Thoracic aorta endothelial cell (primary cell): ENCODE measurements around the gene USP17L13. TPM values are rescaled to one million over a fixed set of nuclear protein-coding genes. Genes with fewer than 3 reads are reported as not detected.

Source experiments
- total RNA-seq: library from RNA; depleted of rRNA; stranded (reverse); fragments of >200 nt; gene quantifications from 2 replicates; pipeline ENCODE4 v1.2.3, GENCODE V29; 2012

The USP17L13 gene, protein sequence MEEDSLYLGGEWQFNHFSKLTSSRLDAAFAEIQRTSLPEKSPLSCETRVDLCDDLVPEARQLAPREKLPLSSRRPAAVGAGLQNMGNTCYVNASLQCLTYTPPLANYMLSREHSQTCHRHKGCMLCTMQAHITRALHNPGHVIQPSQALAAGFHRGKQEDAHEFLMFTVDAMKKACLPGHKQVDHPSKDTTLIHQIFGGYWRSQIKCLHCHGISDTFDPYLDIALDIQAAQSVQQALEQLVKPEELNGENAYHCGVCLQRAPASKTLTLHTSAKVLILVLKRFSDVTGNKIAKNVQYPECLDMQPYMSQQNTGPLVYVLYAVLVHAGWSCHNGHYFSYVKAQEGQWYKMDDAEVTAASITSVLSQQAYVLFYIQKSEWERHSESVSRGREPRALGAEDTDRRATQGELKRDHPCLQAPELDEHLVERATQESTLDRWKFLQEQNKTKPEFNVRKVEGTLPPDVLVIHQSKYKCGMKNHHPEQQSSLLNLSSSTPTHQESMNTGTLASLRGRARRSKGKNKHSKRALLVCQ
- total RNA-seq, result not detected in 2 replicates

DNA sequence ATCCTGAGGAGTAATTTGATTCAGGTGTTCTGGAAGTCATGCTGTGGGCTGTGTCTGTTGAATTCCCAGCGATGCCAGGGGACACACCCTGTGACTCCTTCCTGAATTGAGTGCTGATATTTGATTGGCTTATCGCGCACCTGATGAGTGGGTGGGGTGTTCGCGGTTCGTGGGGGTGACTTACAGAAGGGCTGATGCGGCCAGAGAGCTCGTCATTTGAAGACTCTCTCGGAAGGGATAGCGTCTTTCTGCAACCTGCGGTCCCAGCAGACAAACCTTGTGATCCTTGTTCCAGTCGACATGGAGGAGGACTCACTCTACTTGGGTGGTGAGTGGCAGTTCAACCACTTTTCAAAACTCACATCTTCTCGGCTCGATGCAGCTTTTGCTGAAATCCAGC lies at the start of gene USP17L13:
TSS of gene USP17L13 (plus strand) at position 301 of the 400 bp plus-strand sequence. CDS start at position 301, 0 bp downstream.

DNA sequence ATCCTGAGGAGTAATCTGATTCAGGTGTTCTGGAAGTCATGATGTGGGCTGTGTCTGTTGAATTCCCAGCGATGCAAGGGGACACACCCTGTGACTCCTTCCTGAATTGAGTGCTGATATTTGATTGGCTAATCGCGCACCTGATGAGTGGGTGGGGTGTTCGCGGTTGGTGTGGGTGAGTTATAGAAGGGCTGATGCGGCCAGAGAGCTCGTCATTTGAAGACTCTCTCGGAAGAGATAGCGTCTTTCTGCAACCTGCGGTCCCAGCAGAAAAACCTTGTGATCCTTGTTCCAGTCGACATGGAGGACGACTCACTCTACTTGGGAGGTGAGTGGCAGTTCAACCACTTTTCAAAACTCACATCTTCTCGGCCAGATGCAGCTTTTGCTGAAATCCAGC lies 14.3 kb upstream of the USP17L13 start, which contains the start of gene USP17L10:
TSS of gene USP17L10 (plus strand) at position 301 of the 400 bp plus-strand sequence. CDS start at position 301, 0 bp downstream.

DNA sequence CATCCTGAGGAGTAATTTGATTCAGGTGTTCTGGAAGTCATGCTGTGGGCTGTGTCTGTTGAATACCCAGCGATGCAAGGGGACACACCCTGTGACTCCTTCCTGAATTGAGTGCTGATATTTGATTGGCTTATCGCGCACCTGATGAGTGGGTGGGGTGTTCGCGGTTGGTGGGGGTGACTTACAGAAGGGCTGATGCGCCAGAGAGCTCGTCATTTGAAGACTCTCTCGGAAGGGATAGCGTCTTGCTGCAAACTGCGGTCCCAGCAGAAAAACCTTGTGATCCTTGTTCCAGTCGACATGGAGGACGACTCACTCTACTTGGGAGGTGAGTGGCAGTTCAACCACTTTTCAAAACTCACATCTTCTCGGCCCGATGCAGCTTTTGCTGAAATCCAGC lies 9.6 kb upstream of the USP17L13 start, which contains the start of gene USP17L11:
TSS of gene USP17L11 (plus strand) at position 301 of the 400 bp plus-strand sequence. CDS start at position 301, 0 bp downstream.

DNA sequence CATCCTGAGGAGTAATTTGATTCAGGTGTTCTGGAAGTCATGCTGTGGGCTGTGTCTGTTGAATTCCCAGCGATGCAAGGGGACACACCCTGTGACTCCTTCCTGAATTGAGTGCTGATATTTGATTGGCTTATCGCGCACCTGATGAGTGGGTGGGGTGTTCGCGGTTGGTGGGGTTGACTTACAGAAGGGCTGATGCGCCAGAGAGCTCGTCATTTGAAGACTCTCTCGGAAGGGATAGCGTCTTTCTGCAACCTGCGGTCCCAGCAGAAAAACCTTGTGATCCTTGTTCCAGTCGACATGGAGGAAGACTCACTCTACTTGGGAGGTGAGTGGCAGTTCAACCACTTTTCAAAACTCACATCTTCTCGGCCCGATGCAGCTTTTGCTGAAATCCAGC lies 4.8 kb upstream of the USP17L13 start, which contains the start of gene USP17L12:
TSS of gene USP17L12 (plus strand) at position 301 of the 400 bp plus-strand sequence. CDS start at position 301, 0 bp downstream.

DNA sequence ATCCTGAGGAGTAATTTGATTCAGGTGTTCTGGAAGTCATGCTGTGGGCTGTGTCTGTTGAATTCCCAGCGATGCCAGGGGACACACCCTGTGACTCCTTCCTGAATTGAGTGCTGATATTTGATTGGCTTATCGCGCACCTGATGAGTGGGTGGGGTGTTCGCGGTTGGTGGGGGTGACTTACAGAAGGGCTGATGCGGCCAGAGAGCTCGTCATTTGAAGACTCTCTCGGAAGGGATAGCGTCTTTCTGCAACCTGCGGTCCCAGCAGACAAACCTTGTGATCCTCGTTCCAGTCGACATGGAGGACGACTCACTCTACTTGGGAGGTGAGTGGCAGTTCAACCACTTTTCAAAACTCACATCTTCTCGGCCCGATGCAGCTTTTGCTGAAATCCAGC lies 9.4 kb downstream of the USP17L13 start, which contains the start of gene USP17L15:
TSS of gene USP17L15 (plus strand) at position 301 of the 400 bp plus-strand sequence. CDS start at position 301, 0 bp downstream.

DNA sequence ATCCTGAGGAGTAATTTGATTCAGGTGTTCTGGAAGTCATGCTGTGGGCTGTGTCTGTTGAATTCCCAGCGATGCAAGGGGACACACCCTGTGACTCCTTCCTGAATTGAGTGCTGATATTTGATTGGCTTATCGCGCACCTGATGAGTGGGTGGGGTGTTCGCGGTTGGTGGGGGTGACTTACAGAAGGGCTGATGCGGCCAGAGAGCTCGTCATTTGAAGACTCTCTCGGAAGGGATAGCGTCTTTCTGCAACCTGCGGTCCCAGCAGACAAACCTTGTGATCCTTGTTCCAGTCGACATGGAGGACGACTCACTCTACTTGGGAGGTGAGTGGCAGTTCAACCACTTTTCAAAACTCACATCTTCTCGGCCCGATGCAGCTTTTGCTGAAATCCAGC lies 18.9 kb downstream of the USP17L13 start, which contains the start of gene USP17L17:
TSS of gene USP17L17 (plus strand) at position 301 of the 400 bp plus-strand sequence. CDS start at position 301, 0 bp downstream.

DNA sequence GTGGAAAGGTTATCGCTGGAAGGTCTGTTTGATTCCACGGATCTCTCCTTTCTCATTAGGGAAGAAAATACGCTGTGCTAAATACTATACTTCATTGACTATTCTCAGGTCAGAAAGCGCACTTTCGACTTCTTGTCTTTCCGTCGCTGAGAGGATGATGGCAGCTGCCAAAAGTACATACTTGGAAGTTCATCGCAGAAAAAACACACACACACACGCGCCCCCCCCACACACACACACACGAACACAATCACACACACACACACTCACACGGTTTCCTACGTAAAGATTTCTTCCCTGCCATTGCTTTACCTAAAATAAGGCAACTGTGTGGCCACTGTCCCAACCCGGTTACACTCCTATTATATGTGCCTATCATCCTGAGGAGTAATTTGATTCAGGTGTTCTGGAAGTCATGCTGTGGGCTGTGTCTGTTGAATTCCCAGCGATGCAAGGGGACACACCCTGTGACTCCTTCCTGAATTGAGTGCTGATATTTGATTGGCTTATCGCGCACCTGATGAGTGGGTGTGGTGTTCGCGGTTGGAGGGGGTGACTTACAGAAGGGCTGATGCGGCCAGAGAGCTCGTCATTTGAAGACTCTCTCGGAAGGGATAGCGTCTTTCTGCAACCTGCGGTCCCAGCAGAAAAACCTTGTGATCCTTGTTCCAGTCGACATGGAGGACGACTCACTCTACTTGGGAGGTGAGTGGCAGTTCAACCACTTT lies 23.4 kb downstream of the USP17L13 start, which contains the start of gene USP17L18:
TSS of gene USP17L18 (plus strand) at position 678 of the 728 bp plus-strand sequence. CDS start at position 678, 0 bp downstream.

DNA sequence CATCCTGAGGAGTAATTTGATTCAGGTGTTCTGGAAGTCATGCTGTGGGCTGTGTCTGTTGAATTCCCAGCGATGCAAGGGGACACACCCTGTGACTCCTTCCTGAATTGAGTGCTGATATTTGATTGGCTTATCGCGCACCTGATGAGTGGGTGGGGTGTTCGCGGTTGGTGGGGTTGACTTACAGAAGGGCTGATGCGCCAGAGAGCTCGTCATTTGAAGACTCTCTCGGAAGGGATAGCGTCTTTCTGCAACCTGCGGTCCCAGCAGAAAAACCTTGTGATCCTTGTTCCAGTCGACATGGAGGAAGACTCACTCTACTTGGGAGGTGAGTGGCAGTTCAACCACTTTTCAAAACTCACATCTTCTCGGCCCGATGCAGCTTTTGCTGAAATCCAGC lies 28.4 kb downstream of the USP17L13 start, which contains the start of gene USP17L19:
TSS of gene USP17L19 (plus strand) at position 301 of the 400 bp plus-strand sequence. CDS start at position 301, 0 bp downstream.

DNA sequence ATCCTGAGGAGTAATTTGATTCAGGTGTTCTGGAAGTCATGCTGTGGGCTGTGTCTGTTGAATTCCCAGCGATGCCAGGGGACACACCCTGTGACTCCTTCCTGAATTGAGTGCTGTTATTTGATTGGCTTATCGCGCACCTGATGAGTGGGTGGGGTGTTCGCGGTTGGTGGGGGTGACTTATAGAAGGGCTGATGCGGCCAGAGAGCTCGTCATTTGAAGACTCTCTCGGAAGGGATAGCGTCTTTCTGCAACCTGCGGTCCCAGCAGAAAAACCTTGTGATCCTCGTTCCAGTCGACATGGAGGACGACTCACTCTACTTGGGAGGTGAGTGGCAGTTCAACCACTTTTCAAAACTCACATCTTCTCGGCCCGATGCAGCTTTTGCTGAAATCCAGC lies 33.1 kb downstream of the USP17L13 start, which contains the start of gene USP17L20:
TSS of gene USP17L20 (plus strand) at position 301 of the 400 bp plus-strand sequence. CDS start at position 301, 0 bp downstream.

DNA sequence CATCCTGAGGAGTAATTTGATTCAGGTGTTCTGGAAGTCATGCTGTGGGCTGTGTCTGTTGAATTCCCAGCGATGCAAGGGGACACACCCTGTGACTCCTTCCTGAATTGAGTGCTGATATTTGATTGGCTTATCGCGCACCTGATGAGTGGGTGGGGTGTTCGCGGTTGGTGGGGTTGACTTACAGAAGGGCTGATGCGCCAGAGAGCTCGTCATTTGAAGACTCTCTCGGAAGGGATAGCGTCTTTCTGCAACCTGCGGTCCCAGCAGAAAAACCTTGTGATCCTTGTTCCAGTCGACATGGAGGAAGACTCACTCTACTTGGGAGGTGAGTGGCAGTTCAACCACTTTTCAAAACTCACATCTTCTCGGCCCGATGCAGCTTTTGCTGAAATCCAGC lies 37.9 kb downstream of the USP17L13 start, which contains the start of gene USP17L21:
TSS of gene USP17L21 (plus strand) at position 301 of the 400 bp plus-strand sequence. CDS start at position 301, 0 bp downstream.

DNA sequence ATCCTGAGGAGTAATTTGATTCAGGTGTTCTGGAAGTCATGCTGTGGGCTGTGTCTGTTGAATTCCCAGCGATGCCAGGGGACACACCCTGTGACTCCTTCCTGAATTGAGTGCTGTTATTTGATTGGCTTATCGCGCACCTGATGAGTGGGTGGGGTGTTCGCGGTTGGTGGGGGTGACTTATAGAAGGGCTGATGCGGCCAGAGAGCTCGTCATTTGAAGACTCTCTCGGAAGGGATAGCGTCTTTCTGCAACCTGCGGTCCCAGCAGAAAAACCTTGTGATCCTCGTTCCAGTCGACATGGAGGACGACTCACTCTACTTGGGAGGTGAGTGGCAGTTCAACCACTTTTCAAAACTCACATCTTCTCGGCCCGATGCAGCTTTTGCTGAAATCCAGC lies 42.6 kb downstream of the USP17L13 start, which contains the start of gene USP17L22:
TSS of gene USP17L22 (plus strand) at position 301 of the 400 bp plus-strand sequence. CDS start at position 301, 0 bp downstream.

Other genes with a start within 250 kb of the USP17L13 start
- not detected in 2 replicates for gene FAM90A26, start 54.5 kb upstream of the USP17L13 start, total RNA-seq
- gene USP17L10, start 14.2 kb upstream of the USP17L13 start, total RNA-seq, result not detected in 2 replicates
- gene USP17L11, start 9.5 kb upstream of the USP17L13 start, total RNA-seq, result not detected in 2 replicates
- not detected in 2 replicates for gene USP17L12, start 4.7 kb upstream of the USP17L13 start, total RNA-seq
- not detected in 2 replicates for gene USP17L15, start 9.5 kb downstream of the USP17L13 start, total RNA-seq
- not detected in 2 replicates for gene USP17L17, start 19.0 kb downstream of the USP17L13 start, total RNA-seq
- gene USP17L18, start 23.7 kb downstream of the USP17L13 start, total RNA-seq, result not detected in 2 replicates
- gene USP17L19, start 28.5 kb downstream of the USP17L13 start, total RNA-seq, result not detected in 2 replicates
- not detected in 2 replicates for gene USP17L20, start 33.2 kb downstream of the USP17L13 start, total RNA-seq
- not detected in 2 replicates for gene USP17L21, start 38.0 kb downstream of the USP17L13 start, total RNA-seq
- gene USP17L22, start 42.7 kb downstream of the USP17L13 start, total RNA-seq, result not detected in 2 replicates
- not detected in 2 replicates for gene USP17L24, start 100.3 kb downstream of the USP17L13 start, total RNA-seq
- not detected in 2 replicates for gene USP17L25, start 105.0 kb downstream of the USP17L13 start, total RNA-seq
- not detected in 2 replicates for gene USP17L26, start 109.8 kb downstream of the USP17L13 start, total RNA-seq
- gene USP17L5, start 114.5 kb downstream of the USP17L13 start, total RNA-seq, result not detected in 2 replicates
- gene USP17L27, start 119.3 kb downstream of the USP17L13 start, total RNA-seq, result not detected in 2 replicates
- not detected in 2 replicates for gene USP17L28, start 124.0 kb downstream of the USP17L13 start, total RNA-seq
- gene USP17L29, start 128.7 kb downstream of the USP17L13 start, total RNA-seq, result not detected in 2 replicates
- gene USP17L30, start 138.2 kb downstream of the USP17L13 start, total RNA-seq, result not detected in 2 replicates
- not detected in 2 replicates for gene DEFB131A, start 219.5 kb downstream of the USP17L13 start, total RNA-seq